SK-N-DZ (cell line): ENCODE results near the gene MADCAM1.

ENCODE experiments used
- DNase-seq: peaks from one replicate; pipeline ENCODE4 v3.0.0-alpha.2; 2015; ENCODE audit warnings: low spot score

MADCAM1 gene

GRCh38 chr19:508204-509150, 12.2 kb downstream of the MADCAM1 start:
- no peak for DNase-seq

- peak; percentile 93 for DNase-seq
These were observed 14.4 kb downstream of the MADCAM1 start for GRCh38 chr19:510606-511100.

- peak; percentile 79 for DNase-seq
These were observed 15.0 kb downstream of the MADCAM1 start for GRCh38 chr19:511101-511851.

- peak; percentile 49 for DNase-seq
These were observed 16.5 kb downstream of the MADCAM1 start for GRCh38 chr19:512547-513365.

GRCh38 chr19:513368-514165, 17.3 kb downstream of the MADCAM1 start:
- no peak for DNase-seq

- DNase-seq: no peak
These were observed 17.9 kb downstream of the MADCAM1 start for GRCh38 chr19:514166-514663.

- DNase-seq: peak; percentile 83
These were observed 21.7 kb downstream of the MADCAM1 start for GRCh38 chr19:517721-518597.

- no peak for DNase-seq
These were observed 22.4 kb downstream of the MADCAM1 start for GRCh38 chr19:518598-519231.

- DNase-seq: no peak
These were observed 23.2 kb downstream of the MADCAM1 start for GRCh38 chr19:519449-519865.

GRCh38 chr19:522726-523125, 26.4 kb downstream of the MADCAM1 start:
- no peak for DNase-seq

GRCh38 chr19:524062-524674, 27.9 kb downstream of the MADCAM1 start:
- peak; percentile 76 for DNase-seq

- DNase-seq: no peak
These were observed 28.7 kb downstream of the MADCAM1 start for GRCh38 chr19:525029-525428.

- no peak for DNase-seq
These were observed 29.7 kb downstream of the MADCAM1 start for GRCh38 chr19:525857-526419.

GRCh38 chr19:530134-531008, 34.1 kb downstream of the MADCAM1 start:
- DNase-seq: no peak

- DNase-seq: peak; percentile 88
These were observed 34.9 kb downstream of the MADCAM1 start for GRCh38 chr19:531009-531752.
